H9 (cell line): ENCODE results near the gene PRKX. TPM values are rescaled to one million over a fixed set of nuclear protein-coding genes. Genes with fewer than 3 reads are reported as not detected.

ENCODE experiments used
- DNase-seq: peaks from one replicate; pipeline ENCODE4 v3.0.0-alpha.2; 2017
- H2AFZ ChIP-seq: one replicate; pipeline ENCODE4 v1.6.1; 2013; ENCODE audit warnings: mild to moderate bottlenecking, low read length, control low read depth, moderate library complexity
- H2AK5ac ChIP-seq: 2 replicates; pipeline ENCODE4 v1.6.1; 2013; ENCODE audit warnings: low read length, control low read depth, mixed read lengths; ENCODE audit not compliant: insufficient read length
- H2BK120ac ChIP-seq: one replicate; pipeline ENCODE4 v1.6.1; 2013; ENCODE audit warnings: low read depth, mild to moderate bottlenecking, low read length, control low read depth, inconsistent platforms; ENCODE audit not compliant: poor library complexity, severe bottlenecking
- H2BK12ac ChIP-seq: 2 replicates; pipeline ENCODE4 v1.6.1; 2013; ENCODE audit warnings: low read length, control low read depth, mixed read lengths, low read depth; ENCODE audit not compliant: insufficient read length
- H2BK15ac ChIP-seq: 2 replicates; pipeline ENCODE4 v1.6.1; 2013; ENCODE audit warnings: low read depth, low read length, control low read depth
- H2BK20ac ChIP-seq: one replicate; pipeline ENCODE4 v1.6.1; 2013; ENCODE audit warnings: low read depth, mild to moderate bottlenecking, low read length, control low read depth, inconsistent platforms; ENCODE audit not compliant: poor library complexity, severe bottlenecking
- H2BK5ac ChIP-seq: 2 replicates; pipeline ENCODE4 v1.6.1; 2013; ENCODE audit warnings: low read length, control low read depth, mixed read lengths; ENCODE audit not compliant: insufficient read length
- H3K14ac ChIP-seq: 2 replicates; pipeline ENCODE4 v1.6.1; 2013; ENCODE audit warnings: low read length, control low read depth; ENCODE audit not compliant: insufficient read depth
- H3K18ac ChIP-seq: 2 replicates; pipeline ENCODE4 v1.6.1; 2013; ENCODE audit warnings: low read depth, mild to moderate bottlenecking, mixed read lengths, low read length, control low read depth; ENCODE audit not compliant: insufficient read length
- H3K23ac ChIP-seq: 2 replicates; pipeline ENCODE4 v1.6.1; 2013; ENCODE audit warnings: low read length, control low read depth, mixed read lengths, low read depth; ENCODE audit not compliant: insufficient read length
- H3K23me2 ChIP-seq: 2 replicates; pipeline ENCODE4 v1.6.1; 2013; ENCODE audit warnings: low read depth, mild to moderate bottlenecking, mixed read lengths, low read length, control low read depth; ENCODE audit not compliant: insufficient read length, poor library complexity, severe bottlenecking
- H3K27ac ChIP-seq: 2 replicates; pipeline ENCODE4 v1.5.1; 2013; ENCODE audit warnings: low read length, control low read depth, mixed read lengths, low read depth; ENCODE audit not compliant: insufficient read length
- H3K27me3 ChIP-seq: 2 replicates; pipeline ENCODE4 v1.6.1; 2013; ENCODE audit warnings: low read length, control low read depth, inconsistent platforms; ENCODE audit not compliant: insufficient read depth
- H3K4ac ChIP-seq: 2 replicates; pipeline ENCODE4 v1.6.1; 2013; ENCODE audit warnings: low read depth, mild to moderate bottlenecking, control low read depth, inconsistent platforms, low read length, moderate library complexity
- H3K4me1 ChIP-seq: 2 replicates; pipeline ENCODE4 v1.6.1; 2013; ENCODE audit warnings: low read length, control low read depth, inconsistent platforms; ENCODE audit not compliant: insufficient read depth
- H3K4me2 ChIP-seq: 2 replicates; pipeline ENCODE4 v1.6.1; 2013; ENCODE audit warnings: low read length, control low read depth, mixed read lengths; ENCODE audit not compliant: insufficient read length, insufficient read depth
- H3K56ac ChIP-seq: 2 replicates; pipeline ENCODE4 v1.6.1; 2013; ENCODE audit warnings: low read depth, mild to moderate bottlenecking, mixed read lengths, low read length, control low read depth; ENCODE audit not compliant: insufficient read length
- H3K79me1 ChIP-seq: 2 replicates; pipeline ENCODE4 v1.6.1; 2013; ENCODE audit warnings: low read depth, mild to moderate bottlenecking, moderate library complexity, low read length, control low read depth, inconsistent platforms; ENCODE audit not compliant: insufficient read depth, poor library complexity, severe bottlenecking
- H3K79me2 ChIP-seq: 2 replicates; pipeline ENCODE4 v1.6.1; 2013; ENCODE audit warnings: low read length, control low read depth, inconsistent platforms; ENCODE audit not compliant: insufficient read depth
- H3K9ac ChIP-seq: 2 replicates; pipeline ENCODE4 v1.6.1; 2013; ENCODE audit warnings: low read length, control low read depth, mixed read lengths; ENCODE audit not compliant: insufficient read length; ENCODE audit errors: extremely low read depth
- H3K9me3 ChIP-seq: one replicate; pipeline ENCODE4 v1.6.1; 2013; ENCODE audit warnings: low read depth, low read length, inconsistent platforms; ENCODE audit not compliant: control insufficient read depth
- H3T11ph ChIP-seq: one replicate; pipeline ENCODE4 v1.6.1; 2013; ENCODE audit warnings: mild to moderate bottlenecking, low read length, control low read depth, inconsistent platforms
- H4K20me1 ChIP-seq: one replicate; pipeline ENCODE4 v1.6.1; 2013; ENCODE audit not compliant: control insufficient read depth, insufficient read length, insufficient read depth
- H4K5ac ChIP-seq: 2 replicates; pipeline ENCODE4 v1.6.1; 2013; ENCODE audit warnings: low read depth, mild to moderate bottlenecking, mixed read lengths, low read length, control low read depth; ENCODE audit not compliant: insufficient read length
- H4K8ac ChIP-seq: replicated peaks from 2 replicates; pipeline ENCODE4 v1.6.1; 2013; ENCODE audit warnings: low read length, control low read depth, mixed read lengths, low read depth; ENCODE audit not compliant: insufficient read length
- H4K91ac ChIP-seq: 2 replicates; pipeline ENCODE4 v1.6.1; 2013; ENCODE audit warnings: low read depth, mild to moderate bottlenecking, moderate library complexity, mixed read lengths, low read length, control low read depth; ENCODE audit not compliant: insufficient read length
- H3K27ac Mint-ChIP-seq, 3 experiments: 2 replicates in 2 of 3; 3 replicates in 1 of 3; pipeline ENCODE4 v1.8.0; 2020 to 2021; ENCODE audit warnings: mixed read lengths in 3 of 3, mild to moderate bottlenecking in 1 of 3, moderate library complexity in 1 of 3
- H3K27me3 Mint-ChIP-seq: 2 replicates; pipeline ENCODE4 v1.8.0; 2021; ENCODE audit warnings: low read depth, mild to moderate bottlenecking, moderate library complexity, mixed read lengths
- H3K36me3 Mint-ChIP-seq, 3 experiments: 2 replicates in 2 of 3; 3 replicates in 1 of 3; pipeline ENCODE4 v1.8.0; 2020 to 2021; ENCODE audit warnings: low read depth in 3 of 3, mixed read lengths in 3 of 3; ENCODE audit not compliant: insufficient read depth in 1 of 3
- H3K4me1 Mint-ChIP-seq, 2 experiments: 2 replicates each; pipeline ENCODE4 v1.8.0; 2020; ENCODE audit warnings: mixed read lengths in 2 of 2
- H3K4me3 Mint-ChIP-seq, 2 experiments: 2 replicates in 1 of 2; 3 replicates in 1 of 2; pipeline ENCODE4 v1.8.0; 2020 to 2021; ENCODE audit warnings: mild to moderate bottlenecking in 2 of 2, mixed read lengths in 2 of 2, moderate library complexity in 1 of 2
- H3K9me3 Mint-ChIP-seq, 2 experiments: 2 replicates in 1 of 2; 3 replicates in 1 of 2; pipeline ENCODE4 v1.8.0; 2020; ENCODE audit warnings: mild to moderate bottlenecking in 2 of 2, mixed read lengths in 2 of 2, moderate library complexity in 1 of 2
- WGBS: extraction: QIAGEN DNeasy Blood & Tissue Kit; methylation state at CpG from one replicate; pipeline ENCODE4 v1.1.7; 2013; ENCODE audit warnings: missing lambda C conversion rate, low lambda C conversion rate, mixed read lengths; ENCODE audit not compliant: insufficient read length; ENCODE audit errors: extremely low coverage; 5-methylcytosine and 5-hydroxymethylcytosine counted together
- total RNA-seq: library from RNA; stranded (reverse); gene quantifications from 2 replicates; pipeline ENCODE4 v1.2.1, GENCODE V29; 2021
- TF ChIP-seq, protein P1 (sequence below): fragments of 200-600 bp; sonication (generic); conservative IDR thresholded peaks from 3 replicates; pipeline ENCODE4 v1.8.0; 2021; ENCODE audit warnings: antibody characterized with exemption, mild to moderate bottlenecking

The PRKX gene
- total RNA-seq, 1 experiment from 2014 or later, result 108 TPM

DNA sequence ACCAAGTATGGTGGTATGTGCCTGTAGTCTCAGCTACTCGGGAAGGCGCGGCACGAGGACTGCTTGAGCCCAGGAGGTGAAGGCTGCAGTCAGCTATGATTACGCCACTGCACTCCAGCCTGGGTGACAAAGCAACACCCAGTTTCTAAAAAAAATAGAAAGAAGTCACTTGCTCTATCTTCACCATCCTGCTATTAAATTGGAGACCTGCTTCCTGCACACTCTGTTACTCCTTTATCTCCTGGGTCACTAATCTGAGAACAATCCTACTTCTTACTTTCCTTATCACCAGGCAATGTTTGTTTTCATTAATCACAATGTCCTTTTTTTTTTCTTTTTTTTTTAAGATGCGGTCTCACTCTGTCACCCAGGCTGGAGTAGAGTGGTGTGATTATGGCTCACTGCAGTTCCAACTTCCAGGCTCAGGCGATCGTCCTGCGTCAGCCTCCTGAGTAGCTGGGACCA lies 16.2 kb downstream of the PRKX start:
- Histone ChIP-seq H3T11ph (no peak overlapping the region), H2AFZ (no peak overlapping the region), H3K56ac (no peak overlapping the region), H3K9me3 (no peaks in the 10 kb centered on the region), H4K5ac (no peak overlapping the region), H2BK120ac (no peak overlapping the region), H3K23ac (no peak overlapping the region), H4K20me1 (no peaks in the 10 kb centered on the region), H3K79me2 (peaks cover 33% of the 10 kb centered on the region; the same call in 1 of the 2 replicates), H2BK5ac (no peak overlapping the region), H3K9ac (no peak overlapping the region), H2AK5ac (no peak overlapping the region), H3K79me1 (peaks cover 6% of the 10 kb centered on the region), H2BK15ac (no peak overlapping the region), H2BK12ac (no peak overlapping the region), H2BK20ac (no peak overlapping the region), H3K4me2 (no peak overlapping the region), H3K18ac (peak overlapping the region; percentile 23), H4K91ac (no peak overlapping the region), H3K4ac (no peak overlapping the region), H4K8ac (no peak overlapping the region), H3K27ac (no peak overlapping the region), H3K4me1 (peaks cover 13% of the 10 kb centered on the region), H3K27me3 (no peaks in the 10 kb centered on the region), H3K14ac (no peak overlapping the region), H3K23me2 (no peaks in the 10 kb centered on the region)
- TF ChIP-seq, protein P1, sequence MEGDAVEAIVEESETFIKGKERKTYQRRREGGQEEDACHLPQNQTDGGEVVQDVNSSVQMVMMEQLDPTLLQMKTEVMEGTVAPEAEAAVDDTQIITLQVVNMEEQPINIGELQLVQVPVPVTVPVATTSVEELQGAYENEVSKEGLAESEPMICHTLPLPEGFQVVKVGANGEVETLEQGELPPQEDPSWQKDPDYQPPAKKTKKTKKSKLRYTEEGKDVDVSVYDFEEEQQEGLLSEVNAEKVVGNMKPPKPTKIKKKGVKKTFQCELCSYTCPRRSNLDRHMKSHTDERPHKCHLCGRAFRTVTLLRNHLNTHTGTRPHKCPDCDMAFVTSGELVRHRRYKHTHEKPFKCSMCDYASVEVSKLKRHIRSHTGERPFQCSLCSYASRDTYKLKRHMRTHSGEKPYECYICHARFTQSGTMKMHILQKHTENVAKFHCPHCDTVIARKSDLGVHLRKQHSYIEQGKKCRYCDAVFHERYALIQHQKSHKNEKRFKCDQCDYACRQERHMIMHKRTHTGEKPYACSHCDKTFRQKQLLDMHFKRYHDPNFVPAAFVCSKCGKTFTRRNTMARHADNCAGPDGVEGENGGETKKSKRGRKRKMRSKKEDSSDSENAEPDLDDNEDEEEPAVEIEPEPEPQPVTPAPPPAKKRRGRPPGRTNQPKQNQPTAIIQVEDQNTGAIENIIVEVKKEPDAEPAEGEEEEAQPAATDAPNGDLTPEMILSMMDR, result no peak
- Mint-ChIP-seq H3K4me1 (peaks cover 51 to 65% of the 10 kb centered on the region in 2 experiments), H3K27me3 (no peaks in the 10 kb centered on the region), H3K9me3 (peaks cover 2 to 11% of the 10 kb centered on the region in 2 experiments; a peak in 2 of 5 replicates), H3K36me3 (peaks cover 15 to 51% (median 27%) of the 10 kb centered on the region in 3 experiments), H3K4me3 (no peak overlapping the region), H3K27ac (peak overlapping the region; percentile 12 to 94 (median 87); a peak in 5 of 7 replicates)
- DNase-seq, result no peak
- no CpG with 5 or more reads among the region's 9 CpGs for WGBS
